OCI-M2 (cell line): ENCODE measurements around the gene CTDNEP1.

Experiments used
- DNase-seq: peaks from one replicate; lab custom pipeline; 2025; ENCODE audit not compliant: unreplicated experiment; lab: John Stamatoyannopoulos, UW

Gene CTDNEP1

GRCh38 chr17:7280519-7281073 lies 29.1 kb upstream of the CTDNEP1 start:
- peak; percentile 58 for DNase-seq

GRCh38 chr17:7279448-7279847 lies 27.9 kb upstream of the CTDNEP1 start:
- no peak for DNase-seq

GRCh38 chr17:7266784-7267183 lies 15.2 kb upstream of the CTDNEP1 start:
- DNase-seq: no peak

- DNase-seq: no peak
Observed at GRCh38 chr17:7263801-7264078, 12.2 kb upstream of the CTDNEP1 start.

GRCh38 chr17:7262935-7263800 lies 11.6 kb upstream of the CTDNEP1 start:
- DNase-seq: no peak

GRCh38 chr17:7262192-7262934 lies 10.8 kb upstream of the CTDNEP1 start, which contains the start of gene CLDN7:
Gene CLDN7 (minus strand): TSS chr17:7262478. CDS start chr17:7262043, 435 bp downstream.
- no peak for DNase-seq

- no peak for DNase-seq
Observed at GRCh38 chr17:7261379-7262191, 10.1 kb upstream of the CTDNEP1 start.

DNA sequence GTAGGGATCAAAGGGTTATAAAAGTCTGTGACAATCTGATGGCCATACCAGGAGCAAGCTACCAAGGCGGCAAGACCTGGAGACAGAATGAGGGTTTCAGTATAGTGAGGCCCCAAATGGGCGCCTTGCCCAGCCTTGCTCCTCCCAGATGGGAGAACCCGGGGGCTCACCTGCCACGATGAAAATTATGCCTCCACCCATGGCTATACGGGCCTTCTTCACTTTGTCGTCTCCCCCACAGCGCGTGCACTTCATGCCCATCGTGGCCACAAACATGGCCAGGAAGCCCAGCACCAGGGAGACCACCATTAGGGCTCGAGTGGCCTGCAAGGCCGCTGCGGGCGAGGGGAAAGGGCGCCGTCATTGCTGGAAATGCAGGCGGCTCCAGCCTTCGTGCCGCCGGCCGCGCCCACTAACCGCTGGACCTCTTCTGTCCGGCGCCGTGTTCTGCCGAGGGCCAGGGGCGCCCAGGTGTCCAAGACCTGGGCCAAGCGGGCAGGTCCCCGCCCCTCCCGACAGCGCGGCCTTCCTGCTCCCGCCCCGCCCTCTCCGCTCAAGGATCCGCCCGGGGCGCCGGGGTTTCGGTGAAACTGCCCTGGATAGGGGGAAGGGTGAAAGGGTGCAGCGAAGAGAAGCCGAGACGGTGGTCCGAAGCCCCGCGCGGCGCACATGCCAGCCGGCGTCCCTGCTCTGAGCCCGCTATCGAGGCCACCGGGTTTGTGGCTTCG lies 9.3 kb upstream of the CTDNEP1 start:
- DNase-seq: no peak

- DNase-seq: no peak
Observed at GRCh38 chr17:7260151-7260550, 8.6 kb upstream of the CTDNEP1 start.

GRCh38 chr17:7259555-7259889 lies 8.0 kb upstream of the CTDNEP1 start:
- DNase-seq: no peak

- DNase-seq: no peak
Observed at GRCh38 chr17:7258731-7259554, 7.4 kb upstream of the CTDNEP1 start.

GRCh38 chr17:7256766-7257456 lies 5.4 kb upstream of the CTDNEP1 start:
- no peak for DNase-seq

DNA sequence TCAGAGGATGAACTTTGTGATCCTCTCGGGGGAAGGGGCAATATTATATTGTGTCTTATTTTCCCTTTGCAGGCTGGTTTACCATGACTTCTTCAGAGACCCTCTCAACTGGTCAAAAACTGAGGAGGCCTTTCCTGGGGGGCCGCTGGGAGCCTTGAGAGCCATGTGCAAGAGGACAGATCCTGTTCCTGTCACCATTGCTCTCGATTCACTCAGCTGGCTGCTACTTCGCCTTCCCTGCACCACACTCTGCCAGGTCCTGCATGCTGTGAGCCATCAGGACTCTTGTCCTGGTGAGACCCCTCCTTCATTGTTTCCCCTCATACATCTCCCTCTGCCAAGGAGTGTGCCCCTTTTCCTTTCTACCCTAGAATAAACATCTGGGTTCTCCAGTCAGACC lies 3.0 kb upstream of the CTDNEP1 start:
- DNase-seq: no peak

DNA sequence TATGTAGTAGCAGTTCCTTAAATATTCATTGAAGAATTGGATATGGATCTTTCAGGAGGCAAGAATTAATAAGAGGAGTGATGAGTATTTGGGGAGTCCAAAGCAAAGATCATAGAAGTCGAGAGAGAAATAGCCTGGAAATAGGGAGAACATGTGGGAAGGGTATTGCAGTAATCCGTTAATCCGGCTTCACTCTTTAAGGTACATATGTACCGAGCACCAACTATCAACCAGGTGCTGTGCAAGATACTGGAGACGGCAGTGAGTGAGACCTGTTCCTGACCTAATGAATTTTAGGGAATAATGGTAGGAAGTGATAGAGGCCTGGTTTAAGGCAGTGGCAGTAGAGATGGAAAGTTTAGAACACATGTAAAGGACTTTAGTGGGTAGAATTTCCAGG lies 1.5 kb upstream of the CTDNEP1 start:
- no peak for DNase-seq

DNA sequence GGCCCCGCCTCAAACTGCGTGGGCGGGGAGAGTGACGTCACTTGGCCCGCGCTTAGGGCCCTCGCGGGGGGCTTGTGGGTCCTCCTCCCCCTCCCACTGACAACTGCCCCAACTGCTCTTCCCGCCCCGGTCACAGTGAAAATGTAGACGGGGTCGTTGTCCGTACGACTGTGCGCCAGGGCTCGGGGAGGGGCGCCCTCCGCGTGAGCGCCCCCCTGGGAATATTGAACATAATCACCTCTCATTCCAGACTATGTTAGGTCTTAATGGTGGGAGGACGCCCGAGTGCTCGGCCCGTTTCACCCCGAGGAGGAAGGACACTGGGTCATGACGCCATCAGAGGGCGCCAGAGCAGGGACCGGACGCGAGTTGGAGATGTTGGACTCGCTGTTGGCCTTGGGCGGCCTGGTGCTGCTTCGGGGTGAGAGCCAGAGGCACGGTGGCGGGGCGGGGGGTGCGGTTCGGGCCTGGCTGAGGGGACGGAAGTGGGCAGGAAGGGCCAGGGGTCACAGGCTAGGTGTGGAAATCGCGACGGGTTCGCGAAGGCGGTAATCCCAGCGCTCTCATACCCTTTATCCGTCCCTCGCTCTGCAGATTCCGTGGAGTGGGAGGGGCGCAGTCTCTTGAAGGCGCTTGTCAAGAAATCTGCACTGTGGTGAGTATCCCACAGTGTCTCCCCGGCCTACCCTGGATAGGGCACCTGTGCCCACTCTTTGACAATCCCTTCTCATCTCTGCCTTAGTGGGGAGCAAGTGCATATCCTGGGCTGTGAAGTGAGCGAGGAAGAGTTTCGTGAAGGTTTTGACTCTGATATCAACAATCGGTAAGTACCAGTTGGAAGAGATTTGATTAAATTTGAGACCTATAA lies 876 bp upstream of the CTDNEP1 start, which contains the start of gene ELP5:
ELP5 (plus strand) TSS at position 40 of the 868 bp plus-strand sequence; CDS start at position 376, 336 bp downstream.
- DNase-seq: peak; percentile 93

- no peak for DNase-seq
Observed at GRCh38 chr17:7250695-7251627, 573 bp downstream of the CTDNEP1 start.

DNA sequence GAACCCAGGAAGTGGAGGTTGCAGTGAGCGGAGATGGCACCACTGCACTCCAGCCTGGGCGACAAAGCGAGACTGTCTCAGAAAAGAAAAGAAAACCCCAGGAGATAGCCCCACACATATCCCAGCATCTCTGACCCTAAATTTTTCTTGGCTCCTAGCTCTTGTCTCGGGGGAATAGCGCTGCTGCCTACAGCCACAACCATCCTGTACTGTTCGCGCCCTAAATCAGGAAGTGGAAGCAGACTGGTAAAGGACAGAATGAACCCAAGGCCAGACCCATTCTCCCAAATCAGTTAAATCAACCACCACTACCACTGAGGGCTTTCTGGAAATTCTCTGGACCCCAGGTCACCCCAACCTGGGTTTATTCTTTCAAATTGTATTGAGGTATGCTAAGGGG lies 1.7 kb downstream of the CTDNEP1 start:
- no peak for DNase-seq
